Activated CD8-positive, alpha-beta memory T cell treated with anti-CD3 and anti-CD28 coated beads, Interleukin-2, amount 50 U/mL, for 24 hours (primary cell): ENCODE data around the gene ANGPTL5.
"Not testable (repeated sequence)": the region's sequence is repeated elsewhere in the genome, so short reads cannot be mapped to it uniquely, and the experiment has no call there.

Experiments used
- DNase-seq: peaks from one replicate; pipeline ENCODE4 v3.0.0-alpha.2; 2020; ENCODE audit errors: extremely low read depth

The ANGPTL5 gene

GRCh38 chr11:101916422-101916821, at the start of gene ANGPTL5:
ANGPTL5 (minus strand) TSS chr11:101916522; CDS start chr11:101907909, 8,613 bp downstream.
- no peak for DNase-seq

DNA sequence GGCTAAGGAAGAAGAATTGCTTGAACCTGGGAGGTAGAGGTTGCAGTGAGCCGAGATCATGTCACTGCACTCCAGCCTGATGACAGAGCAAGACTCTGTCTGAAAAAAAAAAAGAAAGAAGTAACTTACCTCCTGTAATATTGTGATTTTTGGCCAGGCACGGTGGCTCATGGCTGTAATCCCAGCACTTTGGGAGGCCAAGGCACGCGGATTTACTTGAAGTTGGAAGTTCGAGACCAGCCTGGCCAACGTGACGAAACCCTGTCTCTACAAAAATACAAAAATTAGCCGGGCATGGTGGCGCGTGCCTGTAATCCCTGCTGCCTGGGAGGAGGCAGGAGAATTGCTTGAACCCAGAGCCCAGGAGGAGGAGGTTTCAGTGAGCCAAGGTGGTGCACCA, 47.9 kb upstream of the ANGPTL5 start:
- DNase-seq: not testable (repeated sequence)

GRCh38 chr11:101960231-101960630, 43.9 kb upstream of the ANGPTL5 start:
- DNase-seq: no peak

DNA sequence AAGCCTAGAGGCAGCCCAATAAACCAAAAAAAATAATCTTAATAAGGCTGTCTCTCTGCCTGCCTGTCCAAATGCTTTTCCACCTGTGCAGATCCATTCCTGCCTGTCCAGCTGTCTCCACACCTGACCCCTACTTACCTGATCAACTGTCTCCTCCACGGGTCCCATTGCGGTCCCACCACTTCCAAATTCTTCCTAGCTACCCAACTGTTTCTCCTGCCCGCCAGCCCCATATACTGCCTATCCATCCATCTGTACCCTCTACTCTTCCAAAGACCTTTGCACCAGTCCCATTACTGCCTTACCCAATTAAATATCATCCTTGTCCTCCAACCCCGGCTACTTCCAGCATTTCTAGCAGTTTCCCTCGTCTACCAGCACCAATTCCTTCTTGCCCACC, 39.4 kb upstream of the ANGPTL5 start:
- DNase-seq: no peak

DNA sequence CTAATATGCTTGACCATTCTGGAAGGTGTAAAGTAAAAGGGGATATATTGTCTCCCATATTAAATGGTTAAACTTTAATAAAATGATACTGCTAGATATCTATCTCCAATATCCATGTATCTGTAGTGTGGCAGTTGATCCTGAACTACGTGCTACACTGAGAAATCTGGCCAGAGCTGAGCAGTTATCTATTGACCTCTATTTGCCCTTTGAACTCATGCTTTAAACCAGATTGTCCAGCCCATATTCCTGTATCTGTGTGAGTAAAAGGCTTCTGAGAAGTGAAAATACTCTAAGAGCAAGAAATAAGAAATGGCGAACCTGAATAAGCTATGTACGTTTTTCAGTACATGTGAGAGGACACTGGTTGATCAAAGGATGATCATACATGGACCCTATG, 39.0 kb upstream of the ANGPTL5 start:
- no peak for DNase-seq

DNA sequence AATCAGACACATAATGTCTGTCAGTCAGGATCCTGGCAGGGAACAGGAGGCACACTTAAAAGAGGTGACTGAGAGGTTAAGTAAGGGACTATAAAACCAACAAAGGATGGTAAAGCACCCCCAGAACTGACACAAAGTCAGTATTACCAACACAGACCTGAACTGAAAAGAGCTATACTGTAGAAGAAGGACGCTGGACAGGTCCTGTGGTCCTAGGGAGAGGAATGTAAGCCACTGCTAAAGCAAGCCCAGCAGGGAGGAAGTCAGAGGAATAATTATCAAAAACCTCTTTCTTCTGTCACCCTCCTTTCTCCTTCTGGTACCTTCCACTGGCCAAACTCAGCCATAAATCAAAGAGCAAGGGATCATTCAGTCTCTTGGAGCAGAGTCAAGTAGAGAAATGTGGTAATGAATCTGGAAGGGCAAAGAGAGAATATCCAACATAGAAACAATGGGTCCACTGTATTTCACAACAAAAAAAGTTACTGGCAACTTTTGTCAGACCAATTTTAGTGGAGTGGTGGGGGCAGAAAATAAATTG, 33.4 kb upstream of the ANGPTL5 start:
- DNase-seq: no peak

DNA sequence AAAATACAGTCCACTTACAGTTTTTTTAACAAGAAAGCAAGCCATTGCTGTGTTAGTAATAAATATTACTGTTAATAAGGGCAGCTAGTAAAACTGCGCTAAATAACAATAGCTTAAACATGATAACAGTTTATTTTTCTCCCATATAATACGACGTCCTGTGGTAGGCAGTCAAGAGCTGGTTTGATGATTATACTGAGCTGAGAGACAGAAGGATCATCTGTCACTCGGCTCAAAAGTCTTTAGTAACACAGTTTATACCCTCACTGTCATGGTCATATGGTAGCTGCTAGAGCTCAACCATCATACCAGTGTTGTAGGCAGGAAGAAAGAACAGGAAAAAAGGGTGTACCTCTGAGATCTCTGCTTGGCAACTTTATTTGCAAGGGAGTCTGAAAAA, 29.1 kb upstream of the ANGPTL5 start:
- DNase-seq: no peak

DNA sequence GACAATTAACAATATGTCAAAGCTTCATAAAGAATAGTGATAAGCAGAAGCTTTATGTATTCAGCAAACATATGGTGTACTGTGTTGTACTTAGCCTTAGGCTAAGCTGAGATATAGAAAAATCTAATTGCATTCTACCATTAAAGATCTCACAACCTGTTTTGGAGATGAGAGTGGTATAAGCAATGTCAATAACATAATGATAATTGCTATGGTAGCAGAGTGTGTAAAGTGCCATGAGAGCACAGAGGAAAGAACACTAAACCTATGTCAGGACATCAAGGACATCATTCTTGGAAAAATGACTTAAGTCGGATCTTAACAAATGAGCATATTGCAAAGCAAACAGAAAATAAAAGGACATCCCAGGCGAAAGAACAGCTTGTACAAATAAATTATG, 28.6 kb upstream of the ANGPTL5 start:
- no peak for DNase-seq

DNA sequence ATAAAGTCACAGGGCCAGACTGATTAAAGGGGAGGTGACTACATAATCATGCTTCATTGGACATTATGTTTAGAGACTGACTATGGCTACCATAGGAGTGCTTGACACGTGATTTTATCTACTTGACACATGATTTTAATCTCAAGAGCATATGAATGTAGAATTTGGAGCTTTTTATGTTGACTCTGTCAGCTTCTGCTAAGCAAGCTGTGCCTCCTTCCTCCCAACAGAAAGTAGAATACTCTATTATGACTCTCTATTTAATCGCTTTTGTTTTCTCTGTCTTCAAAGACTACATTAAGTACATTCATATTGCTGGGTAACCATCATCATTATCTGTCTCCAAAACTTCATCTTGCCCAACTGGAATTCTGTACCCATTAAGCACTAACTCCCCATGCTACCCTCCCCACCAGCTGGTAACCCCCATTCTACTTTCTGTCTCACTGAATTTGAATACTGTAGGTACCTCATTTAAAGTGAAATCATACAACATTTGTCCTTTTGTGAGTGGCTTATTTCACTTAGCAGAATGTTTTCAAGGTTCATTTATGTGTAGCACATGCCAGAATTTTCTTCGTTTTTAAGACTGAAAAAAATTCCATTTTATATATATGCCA, 24.7 kb upstream of the ANGPTL5 start:
- no peak for DNase-seq

- DNase-seq: no peak
Observed at GRCh38 chr11:101931692-101932091, 15.4 kb upstream of the ANGPTL5 start.

GRCh38 chr11:101929294-101929915, 13.1 kb upstream of the ANGPTL5 start:
- no peak for DNase-seq

DNA sequence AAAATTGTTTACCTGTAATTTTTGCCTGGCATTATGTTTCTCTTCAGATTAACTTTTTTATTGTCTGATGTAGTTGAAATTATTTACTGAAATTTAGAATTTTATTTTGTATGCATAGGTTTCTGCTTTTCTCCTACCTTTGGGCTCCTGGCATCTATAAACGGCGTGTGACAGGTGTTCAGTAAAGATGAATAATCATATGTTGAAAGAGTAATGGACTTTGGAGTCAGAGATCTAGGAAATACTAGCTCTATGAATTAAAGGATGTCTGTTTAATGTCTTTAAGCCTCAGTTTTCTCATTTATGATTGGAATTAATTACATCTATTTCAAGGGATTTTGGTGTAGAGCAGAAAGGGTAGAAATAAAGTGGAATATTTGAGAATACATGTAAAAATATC, 7.2 kb upstream of the ANGPTL5 start:
- no peak for DNase-seq

GRCh38 chr11:101920992-101921391, 4.7 kb upstream of the ANGPTL5 start:
- no peak for DNase-seq

DNA sequence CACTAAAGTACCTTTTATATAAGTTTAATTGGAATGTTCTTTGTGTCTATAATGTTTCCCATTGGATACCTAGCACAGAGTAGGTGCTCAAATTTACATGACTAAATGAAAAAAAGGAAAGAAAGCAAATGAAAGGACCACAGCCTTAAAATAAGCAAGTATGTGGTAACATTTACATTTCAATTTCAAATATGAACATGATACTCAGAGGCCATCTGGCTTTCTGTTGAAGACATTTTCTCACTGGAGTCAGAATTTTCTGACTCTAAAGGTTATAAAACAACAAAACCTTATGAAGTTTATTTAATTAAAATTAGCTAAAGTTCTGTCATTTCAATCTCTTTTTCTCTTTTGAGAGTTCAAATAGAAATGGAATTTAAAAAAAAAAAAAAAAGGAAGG, 904 bp upstream of the ANGPTL5 start:
- DNase-seq: no peak

DNA sequence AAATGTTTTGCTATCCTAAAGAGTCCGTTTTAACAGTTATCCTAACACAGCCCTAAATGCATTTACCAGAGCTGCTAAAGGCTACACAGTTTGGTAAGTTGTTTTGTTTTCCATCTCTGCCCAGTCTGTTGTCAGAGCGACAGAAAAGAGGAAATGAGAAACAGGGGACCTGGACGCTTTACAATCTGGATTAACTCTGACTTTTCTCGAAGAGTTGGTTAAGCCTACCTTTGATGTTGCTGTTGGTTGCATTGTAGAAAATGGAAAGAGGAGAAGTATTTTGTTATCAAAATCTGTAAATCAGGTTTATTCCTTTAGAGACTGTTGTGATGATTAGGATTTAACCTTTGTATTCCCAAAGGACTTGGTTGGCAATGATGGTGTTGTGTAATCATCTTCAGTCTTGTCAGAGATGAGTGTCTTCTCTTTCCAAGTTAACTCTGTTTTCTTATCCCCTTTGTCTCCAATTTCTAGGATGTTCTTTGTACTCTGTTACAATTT, 481 bp downstream of the ANGPTL5 start:
- no peak for DNase-seq

- peak; percentile 84 for DNase-seq
Observed at GRCh38 chr11:101914738-101915426, 1.4 kb downstream of the ANGPTL5 start, which contains the start of gene CEP126. CEP126 (plus strand) TSS chr11:101915010; CDS start chr11:101915285, 275 bp downstream.

GRCh38 chr11:101914341-101914737, 2.0 kb downstream of the ANGPTL5 start:
- no peak for DNase-seq

GRCh38 chr11:101913656-101914055, 2.7 kb downstream of the ANGPTL5 start:
- no peak for DNase-seq

- no peak for DNase-seq
Observed at GRCh38 chr11:101912823-101913284, 3.5 kb downstream of the ANGPTL5 start.

DNA sequence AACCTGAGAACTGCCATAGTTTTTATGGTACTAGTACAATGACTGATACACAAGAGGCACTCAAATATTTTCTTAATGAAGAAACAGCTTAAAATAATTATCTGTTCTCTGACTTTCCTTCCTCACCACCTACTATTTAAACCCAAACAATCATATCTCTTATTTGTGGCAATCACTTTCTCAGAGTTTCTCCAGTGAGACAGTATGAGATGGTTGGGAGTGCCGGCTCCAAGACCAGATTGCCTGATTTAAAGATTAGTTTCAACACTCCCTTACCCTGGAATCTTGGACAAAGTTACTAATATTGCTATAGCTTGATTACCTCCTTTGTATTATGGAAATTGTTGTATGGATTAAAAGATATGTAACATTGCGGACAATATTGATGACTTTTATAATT, 7.2 kb downstream of the ANGPTL5 start:
- DNase-seq: no peak

DNA sequence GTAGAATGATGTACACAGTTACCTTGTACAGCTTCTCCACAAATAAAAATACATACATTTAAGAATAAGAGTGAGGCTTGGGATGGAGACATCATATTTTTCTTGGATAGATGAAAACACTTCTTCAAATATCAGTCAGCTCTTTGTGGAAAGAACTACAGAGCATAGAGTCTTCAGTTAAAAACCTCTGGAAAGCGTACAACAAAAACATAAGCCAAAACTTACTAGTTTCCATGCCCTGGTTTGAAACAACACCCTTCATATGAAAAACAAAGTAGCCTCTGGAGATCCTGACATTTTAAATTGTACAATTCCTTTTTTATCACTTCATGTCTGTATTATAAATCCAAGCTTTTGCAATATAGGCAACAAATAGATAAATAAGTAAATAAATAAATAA, 8.5 kb downstream of the ANGPTL5 start:
- no peak for DNase-seq

- DNase-seq: no peak
Observed at GRCh38 chr11:101894505-101894904, 21.8 kb downstream of the ANGPTL5 start.

- DNase-seq: no peak
Observed at GRCh38 chr11:101889767-101890166, 26.6 kb downstream of the ANGPTL5 start.
